HepG2 (cell line): Measurements from ENCODE around the gene RNH1. TPM values are rescaled to one million over a fixed set of nuclear protein-coding genes. Genes with fewer than 3 reads are reported as not detected.
A peak's percentile ranks its signal among the peaks of the same experiment; 100 is the strongest.

Experiments used
- ATAC-seq: fragments of 200-7000 bp; cut with Tn5 transposase; 3 replicates; pipeline ENCODE4 v1.9.1; 2020; ENCODE audit warnings: mild to moderate bottlenecking, moderate library complexity
- BruUV-seq: library from RNA; stranded (reverse); fragments of 400-500 nt; replicated peaks from 2 replicates; lab custom pipeline; 2021; lab: Mats Ljungman, UMichigan
- CTCF ChIA-PET: fragments of 300-600 bp; formaldehyde crosslinking; extraction: SDS; loops from one replicate; lab custom pipeline; 2021; ENCODE audit warnings: low total read pairs, inconsistent platforms, low intra/inter-chr PET ratio; lab: Yijun Ruan, JAX
- POLR2A ChIA-PET: fragments of 350-600 bp; sonication (Branson Sonifier 250); formaldehyde crosslinking; loops from one replicate; lab custom pipeline; 2020; ENCODE audit warnings: antibody characterized with exemption, inconsistent platforms; lab: Yijun Ruan, JAX
- DNase-seq: peaks from one replicate; pipeline ENCODE4 v3.0.0-alpha.2; 2015; ENCODE audit warnings: low spot score
- FAIRE-seq: peaks from 3 replicates; lab custom pipeline; 2011; peaks lifted over from hg19 to GRCh38; lab: Jason Lieb, UNC
- H2AFZ ChIP-seq: one replicate; pipeline ENCODE4 v1.6.1; 2011; ENCODE audit warnings: low read length, inconsistent platforms
- H3K27ac ChIP-seq: fragments of 300-600 bp; 3 replicates; pipeline ENCODE4 v1.8.0; 2011; ENCODE audit warnings: mixed run types, mild to moderate bottlenecking, mixed read lengths, low read length, inconsistent platforms; ENCODE audit not compliant: insufficient read depth; ENCODE audit errors: extremely low read length
- H3K27me3 ChIP-seq, 2 experiments: fragments of 200-600 bp in 1 of 2; 2 replicates in 1 of 2; 3 replicates in 1 of 2; pipeline versions ENCODE4 v1.6.0 to v1.8.0; 2011; ENCODE audit warnings: low read length in 2 of 2, mild to moderate bottlenecking in 2 of 2, moderate library complexity in 2 of 2, inconsistent platforms in 1 of 2; ENCODE audit not compliant: insufficient read depth in 2 of 2, control insufficient read depth in 1 of 2
- H3K36me3 ChIP-seq, 2 experiments: fragments of 200-600 bp in 1 of 2; replicated peaks in 1 of 2; 2 replicates in 1 of 2; 3 replicates in 1 of 2; pipeline versions ENCODE4 v1.5.1 to v1.8.0; 2011; ENCODE audit warnings: low read length in 2 of 2, inconsistent platforms in 1 of 2; ENCODE audit not compliant: insufficient read depth in 2 of 2, control insufficient read depth in 1 of 2
- H3K4me1 ChIP-seq: 2 replicates; pipeline ENCODE4 v1.5.1; 2012; ENCODE audit warnings: low read length, inconsistent platforms; ENCODE audit not compliant: insufficient read depth
- H3K4me2 ChIP-seq: 2 replicates; pipeline ENCODE4 v1.6.0; 2011; ENCODE audit warnings: low read depth, low read length, inconsistent platforms
- H3K4me3 ChIP-seq, 3 experiments: fragments of 200-600 bp in 1 of 3; sonication (generic), shearing (Covaris generic) in 1 of 3; replicated peaks in 1 of 3; 2 replicates each; pipeline ENCODE4 v1.5.1; 2011 to 2016; ENCODE audit warnings: low read length in 3 of 3, inconsistent platforms in 2 of 3, low read depth in 2 of 3, mild to moderate bottlenecking in 2 of 3, control low read depth in 1 of 3, mixed read lengths in 1 of 3; ENCODE audit not compliant: insufficient read depth in 1 of 3
- H3K79me2 ChIP-seq: one replicate; pipeline ENCODE4 v1.6.1; 2011; ENCODE audit warnings: low read length, inconsistent platforms; ENCODE audit not compliant: insufficient read depth
- H3K9ac ChIP-seq: 2 replicates; pipeline ENCODE4 v1.6.0; 2011; ENCODE audit warnings: mild to moderate bottlenecking, low read depth, low read length, inconsistent platforms; ENCODE audit not compliant: insufficient read depth
- H3K9me3 ChIP-seq: 2 replicates; pipeline ENCODE4 v1.5.1; 2012; ENCODE audit warnings: mild to moderate bottlenecking, low read length
- H4K20me1 ChIP-seq: 2 replicates; pipeline ENCODE4 v1.6.0; 2011; ENCODE audit warnings: inconsistent platforms, mild to moderate bottlenecking, low read length, moderate library complexity; ENCODE audit not compliant: insufficient read depth
- ARID2 ChIP-seq: sonication (generic); formaldehyde crosslinking; IDR thresholded peaks from 2 replicates; pipeline ENCODE4 v1.8.1; 2022; ENCODE audit warnings: mild to moderate bottlenecking, missing genetic modification reagents, borderline replicate concordance
- CCDC6 ChIP-seq: sonication (generic); formaldehyde crosslinking; IDR thresholded peaks from 2 replicates; pipeline ENCODE4 v1.8.1; 2022; ENCODE audit warnings: mild to moderate bottlenecking, missing genetic modification reagents, moderate library complexity
- CEBPG ChIP-seq: IDR thresholded peaks from 2 replicates; pipeline ENCODE4 v1.6.1; 2016
- DPF2 ChIP-seq: sonication (generic); formaldehyde crosslinking; IDR thresholded peaks from 2 replicates; pipeline ENCODE4 v1.4.0; 2020; ENCODE audit warnings: mild to moderate bottlenecking, low read depth, missing genetic modification reagents, borderline replicate concordance
- IKZF4 ChIP-seq: sonication (generic); formaldehyde crosslinking; IDR thresholded peaks from 2 replicates; pipeline ENCODE4 v1.5.1; 2020; ENCODE audit warnings: borderline replicate concordance, mild to moderate bottlenecking, low read depth, missing genetic modification reagents; ENCODE audit errors: not compliant biosample characterization
- ISX ChIP-seq: sonication (generic); formaldehyde crosslinking; conservative IDR thresholded peaks from 2 replicates; pipeline ENCODE4 v1.5.0; 2020; ENCODE audit warnings: missing genetic modification reagents
- NR3C1 ChIP-seq: sonication (generic); formaldehyde crosslinking; IDR thresholded peaks from 2 replicates; pipeline ENCODE4 v1.4.0; 2020; ENCODE audit warnings: missing genetic modification reagents
- PATZ1 ChIP-seq: sonication (generic); formaldehyde crosslinking; IDR thresholded peaks from 2 replicates; pipeline ENCODE4 v1.4.0; 2020; ENCODE audit warnings: missing genetic modification reagents
- RAD21 ChIP-seq: fragments of 450-650 bp; formaldehyde crosslinking; IDR thresholded peaks from 2 replicates; pipeline ENCODE4 v1.5.0; 2020; ENCODE audit warnings: mild to moderate bottlenecking
- ZFAT ChIP-seq: sonication (generic); formaldehyde crosslinking; conservative IDR thresholded peaks from 2 replicates; pipeline ENCODE4 v1.8.1; 2023; ENCODE audit warnings: missing genetic modification reagents, inconsistent platforms
- ZFP1 ChIP-seq: IDR thresholded peaks from 2 replicates; pipeline ENCODE4 v1.6.1; 2016
- ZKSCAN1 ChIP-seq: fragments of 150-350 bp; IDR thresholded peaks from 2 replicates; pipeline ENCODE4 v1.6.1; 2014; ENCODE audit warnings: low read length
- ZNF207 ChIP-seq: fragments of 450-650 bp; IDR thresholded peaks from 2 replicates; pipeline ENCODE4 v1.6.1; 2016; ENCODE audit warnings: antibody characterized with exemption, borderline replicate concordance
- ZNF496 ChIP-seq: sonication (generic); formaldehyde crosslinking; IDR thresholded peaks from 2 replicates; pipeline ENCODE4 v1.8.1; 2023; ENCODE audit warnings: mild to moderate bottlenecking, moderate library complexity, missing genetic modification reagents; ENCODE audit not compliant: insufficient replicate concordance
- ZNF589 ChIP-seq: sonication (generic); formaldehyde crosslinking; conservative IDR thresholded peaks from 2 replicates; pipeline ENCODE4 v1.8.0; 2022; ENCODE audit warnings: mild to moderate bottlenecking, moderate library complexity, missing genetic modification reagents
- ZNF75D ChIP-seq: sonication (generic); formaldehyde crosslinking; IDR thresholded peaks from 2 replicates; pipeline ENCODE4 v1.8.1; 2023; ENCODE audit warnings: missing genetic modification reagents, mild to moderate bottlenecking, borderline replicate concordance
- ZNF768 ChIP-seq: sonication (generic); formaldehyde crosslinking; IDR thresholded peaks from 2 replicates; pipeline ENCODE4 v1.4.0; 2020; ENCODE audit warnings: missing genetic modification reagents
- ZNF770 ChIP-seq: sonication (generic); formaldehyde crosslinking; IDR thresholded peaks from 2 replicates; pipeline ENCODE4 v1.5.0; 2020; ENCODE audit warnings: mild to moderate bottlenecking, missing genetic modification reagents
- ZSCAN25 ChIP-seq: sonication (generic); formaldehyde crosslinking; IDR thresholded peaks from 2 replicates; pipeline ENCODE4 v1.8.0; 2022; ENCODE audit warnings: mild to moderate bottlenecking, missing genetic modification reagents
- WGBS: methylation state at CpG from one replicate; pipeline ENCODE4 v1.1.6; 2017; ENCODE audit warnings: low lambda C conversion rate; 5-methylcytosine and 5-hydroxymethylcytosine counted together
- in situ Hi-C: cut with HindIII; loops from 2 replicates; pipeline ENCODE4 v1.10.0; 2017; ENCODE audit warnings: low pct_unique_long_range_greater_than_20kb; ENCODE audit not compliant: extremely low pct_ligation_motif_present
- intact Hi-C: fragments of 100-400 bp; cut with micrococcal nuclease; formaldehyde crosslinking; loops from one replicate; pipeline ENCODE4 v1.10.0; 2022; ENCODE audit not compliant: unreplicated experiment
- polyA plus RNA-seq, 8 experiments: library from polyadenylated mRNA; depleted of rRNA in 3 of 8; stranded (reverse) in 7 of 8; unstranded in 1 of 8; fragments of >200 nt; fragmentation: Illumina TruSeq in 4 of 8; extraction: Trizol in 4 of 8; gene quantifications; 2 replicates each; pipeline versions ENCODE4 v1.2.1 to v1.2.3, GENCODE V29; 2011 to 2016; ENCODE audit warnings: low read depth in 4 of 8, missing spikeins in 1 of 8, mixed read lengths in 1 of 8; ENCODE audit not compliant: insufficient read depth in 1 of 8
- total RNA-seq, 5 experiments: library from RNA; depleted of rRNA; stranded (reverse); fragments of >200 nt; fragmentation: Illumina TruSeq; extraction: Trizol; gene quantifications; 2 replicates each; pipeline ENCODE4 v1.2.3, GENCODE V29; 2016; ENCODE audit warnings: low read depth in 1 of 5
- TF ChIP-seq, protein P1 (sequence below): sonication (generic); formaldehyde crosslinking; IDR thresholded peaks from 2 replicates; pipeline ENCODE4 v1.4.0; 2020; ENCODE audit warnings: missing genetic modification reagents
- TF ChIP-seq, protein P2 (sequence below): sonication (generic); formaldehyde crosslinking; IDR thresholded peaks from 2 replicates; pipeline ENCODE4 v1.5.1; 2020; ENCODE audit warnings: mild to moderate bottlenecking, missing genetic modification reagents, moderate library complexity

The RNH1 gene
- total and polyA plus RNA-seq, 2 of the 13 experiments (the other 11 are each of a cell fraction or from before 2014, with no cell fraction given): 36.0 to 74.1 TPM

- CTCF ChIA-PET: no interaction called here
- H3K9ac ChIP-seq: no peak overlapping the region
- no peak for FAIRE-seq
- TF ChIP-seq ZNF75D (CRISPR knock-in tag) (no peak), ZNF768 (CRISPR knock-in tag) (peak; percentile 87), ZNF589 (CRISPR knock-in tag) (peak; percentile 25; the same call in 1 of the 2 replicates), ZNF496 (CRISPR knock-in tag) (no peak), ZFP1 (no peak), NR3C1 (CRISPR knock-in tag) (no peak), ISX (CRISPR knock-in tag) (no peak), IKZF4 (CRISPR knock-in tag) (no peak), ZNF770 (CRISPR knock-in tag) (peak; percentile 31; the same call in 1 of the 2 replicates), ZNF207 (no peak), ZKSCAN1 (no peak), CEBPG (CRISPR knock-in tag) (no peak), ARID2 (CRISPR knock-in tag) (no peak), RAD21 (no peak), ZSCAN25 (CRISPR knock-in tag) (0 out of 2 replicates have a peak, but pooled peaks have one; percentile 12), DPF2 (CRISPR knock-in tag) (no peak), CCDC6 (CRISPR knock-in tag) (no peak), PATZ1 (CRISPR knock-in tag) (peak; percentile 44), ZFAT (CRISPR knock-in tag) (no peak)
- TF ChIP-seq, protein P1, sequence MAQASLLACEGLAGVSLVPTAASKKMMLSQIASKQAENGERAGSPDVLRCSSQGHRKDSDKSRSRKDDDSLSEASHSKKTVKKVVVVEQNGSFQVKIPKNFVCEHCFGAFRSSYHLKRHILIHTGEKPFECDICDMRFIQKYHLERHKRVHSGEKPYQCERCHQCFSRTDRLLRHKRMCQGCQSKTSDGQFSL (CRISPR knock-in tag): no peak
- TF ChIP-seq, protein P2, sequence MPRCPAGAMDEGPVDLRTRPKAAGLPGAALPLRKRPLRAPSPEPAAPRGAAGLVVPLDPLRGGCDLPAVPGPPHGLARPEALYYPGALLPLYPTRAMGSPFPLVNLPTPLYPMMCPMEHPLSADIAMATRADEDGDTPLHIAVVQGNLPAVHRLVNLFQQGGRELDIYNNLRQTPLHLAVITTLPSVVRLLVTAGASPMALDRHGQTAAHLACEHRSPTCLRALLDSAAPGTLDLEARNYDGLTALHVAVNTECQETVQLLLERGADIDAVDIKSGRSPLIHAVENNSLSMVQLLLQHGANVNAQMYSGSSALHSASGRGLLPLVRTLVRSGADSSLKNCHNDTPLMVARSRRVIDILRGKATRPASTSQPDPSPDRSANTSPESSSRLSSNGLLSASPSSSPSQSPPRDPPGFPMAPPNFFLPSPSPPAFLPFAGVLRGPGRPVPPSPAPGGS (CRISPR knock-in tag): no peak
These were observed 44.1 kb upstream of the RNH1 start for GRCh38 chr11:551131-551530.

More at GRCh38 chr11:551131-551530, 44.1 kb upstream of the RNH1 start:
- ATAC-seq (peak; percentile 21), DNase-seq (no peak)
- H3K79me2 ChIP-seq: no peaks in the 10 kb centered on the region
- no peaks in the 10 kb centered on the region for H4K20me1 ChIP-seq
- in situ Hi-C loops (loop anchor here (10.0 kb wide), 1 partner anchor 74 kb away; the partner anchor contains the start of genes CDHR5 and SCT), intact Hi-C loops (loop anchor here (10.0 kb wide), 1 partner anchor 64 kb away; the partner anchor contains the start of gene IRF7)
- no peak overlapping the region for H2AFZ ChIP-seq
- WGBS: 8% methylated on average over 2 of the region's 16 CpGs
- H3K9me3 ChIP-seq: no peaks in the 10 kb centered on the region
- H3K4me2 ChIP-seq: peak overlapping the region; percentile 50
- POLR2A ChIA-PET: interaction anchor here (0.6 to 1.5 kb wide), 5 partner anchors 9 to 148 kb away, joined by 3 to 5 read pairs (median 4); partner anchors contain the start of gene PHRF1
- peak overlapping the region in 1 of 3 experiments; percentile 50; a peak in 1 of 6 replicates for H3K4me3 ChIP-seq
- peaks cover 54% of the 10 kb centered on the region for H3K4me1 ChIP-seq
- H3K36me3 ChIP-seq: no peaks in the 10 kb centered on the region
- H3K27ac ChIP-seq: no peak overlapping the region
- H3K27me3 ChIP-seq: peaks cover 11 to 31% of the 10 kb centered on the region in 2 experiments
- no TSS peak for BruUV-seq
